Measurements from ENCODE around the gene ARHGAP10. TPM values are rescaled to one million over a fixed set of nuclear protein-coding genes. Genes with fewer than 3 reads are reported as not detected.

The ARHGAP10 gene
- total and polyA plus RNA-seq, 2 donors (not counting 1 experiment from before 2014, with no cell fraction given) = 0.10 to 0.34 TPM

DNA sequence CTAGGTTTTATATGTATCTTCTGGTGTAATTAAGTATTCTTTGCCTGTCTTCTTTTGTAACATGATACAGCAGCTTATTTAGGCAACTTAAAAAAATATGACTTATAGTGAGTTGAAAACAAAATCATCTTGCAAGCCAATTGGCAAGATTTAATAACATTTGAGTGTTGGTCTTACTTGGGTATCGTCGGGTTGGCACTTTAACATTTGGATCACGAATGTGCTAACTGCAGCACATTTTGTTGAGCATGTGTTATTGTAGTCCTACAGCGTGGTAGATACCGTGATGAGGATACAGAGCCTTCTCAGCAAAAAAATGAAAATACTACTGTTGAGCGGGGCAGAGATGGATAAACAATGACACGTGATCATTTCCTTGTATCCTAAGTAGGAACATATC lies 295.3 kb downstream of the ARHGAP10 start:
- Histone ChIP-seq H2AFZ (ENCODE audit: insufficient read depth, low read depth, low read length, poor library complexity, severe bottlenecking) (no peak overlapping the region), H3K36me3 (replicated peaks in 1 of 2; ENCODE audit: control extremely low read depth in 1 of 2, control insufficient read depth in 1 of 2, extremely low read depth in 1 of 2, insufficient read depth in 2 of 2, low read length in 1 of 2) (no peaks in the 10 kb centered on the region), H3K79me2 (ENCODE audit: control insufficient read depth, insufficient read depth, low read length) (no peaks in the 10 kb centered on the region), H4K20me1 (ENCODE audit: control insufficient read depth, insufficient read depth, low read length, poor library complexity, severe bottlenecking) (no peaks in the 10 kb centered on the region), H3K4me3 (ENCODE audit: control extremely low read depth in 1 of 5, extremely low read depth in 1 of 5, insufficient read depth in 1 of 5, low read depth in 2 of 5, low read length in 4 of 5) (no peak overlapping the region), H3K9ac (ENCODE audit: low read length) (no peak overlapping the region), H3K4me2 (replicated peaks; ENCODE audit: low read depth, low read length, poor library complexity, severe bottlenecking) (no peak overlapping the region), H3K27ac (ENCODE audit: low read length in 2 of 2) (no peak overlapping the region), H3K9me3 (ENCODE audit: control extremely low read depth in 1 of 3, control insufficient read depth in 2 of 3, insufficient read depth in 1 of 3, low read length in 2 of 3) (peaks cover 0 to 5% (median 3%) of the 10 kb centered on the region in 3 donors), H3K4me1 (ENCODE audit: control insufficient read depth in 2 of 2, insufficient read depth in 2 of 2, low read length in 2 of 2) (no peaks in the 10 kb centered on the region), H3K27me3 (replicated peaks in 1 of 4; ENCODE audit: control extremely low read depth in 1 of 4, control insufficient read depth in 3 of 4, insufficient read depth in 4 of 4, low read length in 3 of 4) (no peaks in the 10 kb centered on the region)
- ChIA-PET POLR2A (no interaction called here), CTCF (no interaction called here)
- TF ChIP-seq, protein P1, sequence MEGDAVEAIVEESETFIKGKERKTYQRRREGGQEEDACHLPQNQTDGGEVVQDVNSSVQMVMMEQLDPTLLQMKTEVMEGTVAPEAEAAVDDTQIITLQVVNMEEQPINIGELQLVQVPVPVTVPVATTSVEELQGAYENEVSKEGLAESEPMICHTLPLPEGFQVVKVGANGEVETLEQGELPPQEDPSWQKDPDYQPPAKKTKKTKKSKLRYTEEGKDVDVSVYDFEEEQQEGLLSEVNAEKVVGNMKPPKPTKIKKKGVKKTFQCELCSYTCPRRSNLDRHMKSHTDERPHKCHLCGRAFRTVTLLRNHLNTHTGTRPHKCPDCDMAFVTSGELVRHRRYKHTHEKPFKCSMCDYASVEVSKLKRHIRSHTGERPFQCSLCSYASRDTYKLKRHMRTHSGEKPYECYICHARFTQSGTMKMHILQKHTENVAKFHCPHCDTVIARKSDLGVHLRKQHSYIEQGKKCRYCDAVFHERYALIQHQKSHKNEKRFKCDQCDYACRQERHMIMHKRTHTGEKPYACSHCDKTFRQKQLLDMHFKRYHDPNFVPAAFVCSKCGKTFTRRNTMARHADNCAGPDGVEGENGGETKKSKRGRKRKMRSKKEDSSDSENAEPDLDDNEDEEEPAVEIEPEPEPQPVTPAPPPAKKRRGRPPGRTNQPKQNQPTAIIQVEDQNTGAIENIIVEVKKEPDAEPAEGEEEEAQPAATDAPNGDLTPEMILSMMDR (IDR thresholded peaks at IDR 0.05) = no peak
- no peak for TF ChIP-seq EZH2 (IDR thresholded peaks at IDR 0.05; ENCODE audit: borderline replicate concordance, insufficient read depth, low read depth, low read length, poor library complexity, severe bottlenecking)
- 97% methylated on average over 3 of the region's 7 CpGs for WGBS (ENCODE audit: insufficient coverage)
- ATAC-seq (ENCODE audit: low read depth) (no peak), DNase-seq (no peak)
- intact Hi-C loops (cut with micrococcal nuclease) = no loop called here
- Mint-ChIP-seq H3K27me3 (no peaks in the 10 kb centered on the region), H3K4me3 (no peak overlapping the region), H3K9me3 (ENCODE audit: insufficient read depth) (peaks cover 3% of the 10 kb centered on the region), H3K4me1 (no peaks in the 10 kb centered on the region), H3K27ac (no peak overlapping the region)

DNA sequence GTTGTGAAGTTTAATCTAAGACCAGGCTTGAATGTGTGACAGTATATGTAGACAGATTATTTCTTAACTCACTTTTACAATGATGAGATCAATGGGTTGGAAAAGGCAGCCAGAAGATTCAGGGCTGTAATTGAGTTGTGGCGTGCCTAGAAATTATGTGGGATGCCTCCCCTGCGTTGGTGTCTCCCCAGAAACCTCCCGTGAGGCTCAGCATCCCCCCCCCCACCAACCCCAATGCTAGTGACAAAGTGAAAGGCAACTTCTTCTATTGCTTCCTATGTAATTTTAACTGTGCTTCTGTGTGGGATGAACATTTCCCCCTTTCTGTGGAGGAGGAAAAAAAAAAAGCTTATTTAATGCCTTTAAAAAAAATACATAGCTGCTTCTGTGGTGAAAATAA lies 297.9 kb downstream of the ARHGAP10 start:
- no peaks in the 10 kb centered on the region for H3K4me1 Mint-ChIP-seq
- no peak for DNase-seq

More for the DNA sequence above, 297.9 kb downstream of the ARHGAP10 start:
- peaks cover 0 to 5% (median 3%) of the 10 kb centered on the region in 3 donors for H3K9me3 ChIP-seq (ENCODE audit: control extremely low read depth in 1 of 3, control insufficient read depth in 2 of 3, insufficient read depth in 1 of 3, low read length in 2 of 3)
- no peak overlapping the region for H3K27ac Mint-ChIP-seq
- H3K79me2 ChIP-seq (ENCODE audit: control insufficient read depth, insufficient read depth, low read length) = no peaks in the 10 kb centered on the region
- no peaks in the 10 kb centered on the region for H3K27me3 Mint-ChIP-seq
- ATAC-seq (ENCODE audit: low read depth) = no peak
- H3K27me3 ChIP-seq (replicated peaks in 1 of 4; ENCODE audit: control extremely low read depth in 1 of 4, control insufficient read depth in 3 of 4, insufficient read depth in 4 of 4, low read length in 3 of 4) = no peaks in the 10 kb centered on the region
- intact Hi-C loops (cut with micrococcal nuclease) = no loop called here
- H2AFZ ChIP-seq (ENCODE audit: insufficient read depth, low read depth, low read length, poor library complexity, severe bottlenecking) = no peak overlapping the region
- H3K27ac ChIP-seq (ENCODE audit: low read length in 2 of 2) = no peak overlapping the region
- ChIA-PET POLR2A (interaction anchor here (0.7 kb wide), 1 partner anchor 413 kb away, joined by 3 read pairs; no protein-coding TSS in a partner anchor), CTCF (interaction anchor here (0.7 kb wide), 2 partner anchors 488 to 1162 kb away, joined by 3 read pairs; no protein-coding TSS in a partner anchor)
- H3K36me3 ChIP-seq (replicated peaks in 1 of 2; ENCODE audit: control extremely low read depth in 1 of 2, control insufficient read depth in 1 of 2, extremely low read depth in 1 of 2, insufficient read depth in 2 of 2, low read length in 1 of 2) = no peaks in the 10 kb centered on the region
- H3K4me3 ChIP-seq (ENCODE audit: control extremely low read depth in 1 of 5, extremely low read depth in 1 of 5, insufficient read depth in 1 of 5, low read depth in 2 of 5, low read length in 4 of 5) = no peak overlapping the region
- no peaks in the 10 kb centered on the region for H4K20me1 ChIP-seq (ENCODE audit: control insufficient read depth, insufficient read depth, low read length, poor library complexity, severe bottlenecking)
- H3K4me2 ChIP-seq (replicated peaks; ENCODE audit: low read depth, low read length, poor library complexity, severe bottlenecking) = no peak overlapping the region
- H3K4me3 Mint-ChIP-seq = no peak overlapping the region
- no peaks in the 10 kb centered on the region for H3K4me1 ChIP-seq (ENCODE audit: control insufficient read depth in 2 of 2, insufficient read depth in 2 of 2, low read length in 2 of 2)
- H3K9me3 Mint-ChIP-seq (ENCODE audit: insufficient read depth) = peaks cover 3% of the 10 kb centered on the region
- WGBS (ENCODE audit: insufficient coverage) = no CpG with 5 or more reads among the region's 3 CpGs
- TF ChIP-seq, protein P1 (IDR thresholded peaks at IDR 0.05) = no peak
- no peak for TF ChIP-seq EZH2 (IDR thresholded peaks at IDR 0.05; ENCODE audit: borderline replicate concordance, insufficient read depth, low read depth, low read length, poor library complexity, severe bottlenecking)
- H3K9ac ChIP-seq (ENCODE audit: low read length) = no peak overlapping the region

All from B cell (primary cell).